Osteoblast (primary cell): ENCODE measurements around the gene CTU2. TPM values are rescaled to one million over a fixed set of nuclear protein-coding genes. Genes with fewer than 3 reads are reported as not detected.
A peak's percentile ranks its signal among the peaks of the same experiment; 100 is the strongest.

ENCODE experiments used
- DNase-seq: peaks from one replicate; pipeline ENCODE4 v3.0.0; 2011; ENCODE audit warnings: low spot score, mixed read lengths; ENCODE audit not compliant: insufficient read length; ENCODE audit errors: missing footprints
- H2AFZ ChIP-seq: 2 replicates; pipeline ENCODE4 v1.6.0; 2011; ENCODE audit warnings: mild to moderate bottlenecking, low read length
- H3K27ac ChIP-seq: 2 replicates; pipeline ENCODE4 v1.5.1; 2011; ENCODE audit warnings: mild to moderate bottlenecking, low read depth, low read length, moderate library complexity
- H3K27me3 ChIP-seq: 2 replicates; pipeline ENCODE4 v1.6.0; 2012; ENCODE audit warnings: mild to moderate bottlenecking, control low read depth, inconsistent platforms, low read length, moderate library complexity; ENCODE audit not compliant: insufficient read depth
- H3K36me3 ChIP-seq: 2 replicates; pipeline ENCODE4 v1.5.1; 2011; ENCODE audit warnings: mild to moderate bottlenecking, low read length, control low read depth, moderate library complexity; ENCODE audit not compliant: insufficient read depth
- H3K4me1 ChIP-seq: 2 replicates; pipeline ENCODE4 v1.5.1; 2011; ENCODE audit warnings: mild to moderate bottlenecking, low read length, control low read depth, moderate library complexity; ENCODE audit not compliant: insufficient read depth
- H3K4me2 ChIP-seq: 2 replicates; pipeline ENCODE4 v1.6.0; 2011; ENCODE audit warnings: mild to moderate bottlenecking, low read length; ENCODE audit not compliant: insufficient read depth
- H3K4me3 ChIP-seq: fragments of 200-600 bp; sonication (generic); 3 replicates; pipeline ENCODE4 v1.5.1; 2012; ENCODE audit warnings: mild to moderate bottlenecking, low read length, inconsistent platforms; ENCODE audit not compliant: insufficient read depth
- H3K79me2 ChIP-seq: 2 replicates; pipeline ENCODE4 v1.6.0; 2012; ENCODE audit warnings: mild to moderate bottlenecking, low read length, control low read depth, inconsistent platforms; ENCODE audit not compliant: insufficient read depth
- H3K9me3 ChIP-seq: 2 replicates; pipeline ENCODE4 v1.5.1; 2011; ENCODE audit warnings: low read depth, low read length, control low read depth
- H4K20me1 ChIP-seq: 2 replicates; pipeline ENCODE4 v1.6.0; 2012; ENCODE audit warnings: mild to moderate bottlenecking, low read length, control low read depth; ENCODE audit not compliant: insufficient read depth
- total RNA-seq: library from RNA; depleted of rRNA; stranded (reverse); fragments of >200 nt; gene quantifications from 2 replicates; pipeline ENCODE4 v1.2.3, GENCODE V29; 2012
- TF ChIP-seq, protein P1 (sequence below): IDR thresholded peaks from 2 replicates; pipeline ENCODE4 v1.5.1; 2011; ENCODE audit warnings: mild to moderate bottlenecking, low read depth, low read length, moderate library complexity; ENCODE audit errors: extremely low read depth

CTU2 gene
- total RNA-seq, 1 donor: 14.8 TPM

DNA sequence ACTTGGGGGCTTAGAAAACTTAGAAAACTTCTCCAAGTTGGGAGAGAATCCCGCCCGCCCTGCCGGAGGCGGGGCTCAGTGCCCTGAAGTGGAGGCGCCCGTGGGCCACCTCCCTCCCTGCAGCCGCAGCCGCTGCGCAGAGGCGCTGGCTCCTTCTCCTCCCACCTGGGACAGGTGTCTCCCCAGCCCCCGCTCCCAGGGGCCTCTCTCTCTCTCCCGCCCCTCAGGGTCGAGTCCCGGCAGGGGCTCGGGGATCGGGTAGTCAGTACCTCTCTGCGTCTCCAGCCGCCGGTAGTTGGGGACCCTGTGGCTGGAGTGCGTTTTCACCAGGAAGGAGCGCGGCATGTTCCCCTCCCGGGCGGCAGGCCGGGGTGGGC is 20.3 kb upstream of the CTU2 start:
- H3K27ac ChIP-seq: no peak overlapping the region
- H3K36me3 ChIP-seq: no peaks in the 10 kb centered on the region
- TF ChIP-seq, protein P1, sequence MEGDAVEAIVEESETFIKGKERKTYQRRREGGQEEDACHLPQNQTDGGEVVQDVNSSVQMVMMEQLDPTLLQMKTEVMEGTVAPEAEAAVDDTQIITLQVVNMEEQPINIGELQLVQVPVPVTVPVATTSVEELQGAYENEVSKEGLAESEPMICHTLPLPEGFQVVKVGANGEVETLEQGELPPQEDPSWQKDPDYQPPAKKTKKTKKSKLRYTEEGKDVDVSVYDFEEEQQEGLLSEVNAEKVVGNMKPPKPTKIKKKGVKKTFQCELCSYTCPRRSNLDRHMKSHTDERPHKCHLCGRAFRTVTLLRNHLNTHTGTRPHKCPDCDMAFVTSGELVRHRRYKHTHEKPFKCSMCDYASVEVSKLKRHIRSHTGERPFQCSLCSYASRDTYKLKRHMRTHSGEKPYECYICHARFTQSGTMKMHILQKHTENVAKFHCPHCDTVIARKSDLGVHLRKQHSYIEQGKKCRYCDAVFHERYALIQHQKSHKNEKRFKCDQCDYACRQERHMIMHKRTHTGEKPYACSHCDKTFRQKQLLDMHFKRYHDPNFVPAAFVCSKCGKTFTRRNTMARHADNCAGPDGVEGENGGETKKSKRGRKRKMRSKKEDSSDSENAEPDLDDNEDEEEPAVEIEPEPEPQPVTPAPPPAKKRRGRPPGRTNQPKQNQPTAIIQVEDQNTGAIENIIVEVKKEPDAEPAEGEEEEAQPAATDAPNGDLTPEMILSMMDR: no peak
- peak overlapping the region; percentile 82 for H3K4me2 ChIP-seq
- no peak overlapping the region for H2AFZ ChIP-seq
- no peaks in the 10 kb centered on the region for H3K9me3 ChIP-seq
- H4K20me1 ChIP-seq: no peaks in the 10 kb centered on the region
- DNase-seq: no peak
- peaks cover 29% of the 10 kb centered on the region for H3K4me1 ChIP-seq
- H3K4me3 ChIP-seq: peak overlapping the region; percentile 66
- H3K27me3 ChIP-seq: peaks cover 20% of the 10 kb centered on the region
- H3K79me2 ChIP-seq: no peaks in the 10 kb centered on the region

DNA sequence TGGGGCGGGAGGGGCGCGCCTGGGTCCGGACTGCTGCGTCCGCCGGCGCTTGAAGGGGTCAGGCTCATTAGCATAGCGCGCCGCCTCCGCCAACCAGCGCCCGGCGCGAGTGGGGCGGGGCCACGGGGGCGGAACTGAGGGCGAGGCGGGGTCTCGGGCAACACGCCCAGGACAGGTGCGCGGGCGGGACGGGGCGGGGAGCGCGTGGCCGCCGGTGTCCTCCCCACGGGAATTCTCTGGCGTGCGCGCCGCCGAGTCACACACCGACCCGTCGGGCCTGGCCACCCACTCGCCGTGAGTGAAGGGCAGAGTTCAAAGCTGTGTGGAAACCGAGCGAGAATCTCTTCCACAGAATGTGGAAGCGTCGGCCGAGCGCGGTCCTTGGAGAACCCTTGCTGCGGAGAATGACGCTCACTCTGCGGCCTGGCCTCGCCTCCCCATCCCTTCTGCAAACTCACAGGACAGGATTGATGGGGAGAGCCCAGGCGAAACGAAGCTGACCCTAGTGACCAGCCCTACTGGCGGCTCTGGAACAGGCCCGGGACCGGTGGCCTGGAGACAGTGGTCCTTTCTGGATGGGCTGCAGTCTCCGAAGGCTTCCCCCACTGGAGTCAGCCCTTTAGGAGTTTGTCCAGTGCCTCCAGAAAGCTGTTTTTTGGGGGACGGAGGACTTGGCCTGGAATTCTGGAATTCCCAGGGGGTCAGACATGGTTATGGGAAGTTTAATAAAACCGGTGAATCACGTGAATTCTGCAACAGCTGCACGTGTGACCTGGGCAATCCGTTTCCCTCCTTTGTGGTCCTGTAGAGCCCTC is 19.7 kb upstream of the CTU2 start, which contains the start of gene SNAI3:
TSS of gene SNAI3 (minus strand) at position 69 of the 815 bp plus-strand sequence. CDS start 101 bp downstream, outside the sequence.
- peak; percentile 95 for DNase-seq
- TF ChIP-seq, protein P1: no peak
- Histone ChIP-seq H2AFZ (no peak within 1 kb of the TSS), H3K36me3 (no peaks in the 10 kb centered on the region), H3K4me1 (peaks cover 28% of the 10 kb centered on the region), H3K27ac (no peak within 1 kb of the TSS), H4K20me1 (no peaks in the 10 kb centered on the region), H3K4me3 (peak within 1 kb of the TSS; percentile 66), H3K4me2 (peak within 1 kb of the TSS; percentile 82), H3K9me3 (no peaks in the 10 kb centered on the region), H3K79me2 (no peaks in the 10 kb centered on the region), H3K27me3 (peaks cover 16% of the 10 kb centered on the region)

DNA sequence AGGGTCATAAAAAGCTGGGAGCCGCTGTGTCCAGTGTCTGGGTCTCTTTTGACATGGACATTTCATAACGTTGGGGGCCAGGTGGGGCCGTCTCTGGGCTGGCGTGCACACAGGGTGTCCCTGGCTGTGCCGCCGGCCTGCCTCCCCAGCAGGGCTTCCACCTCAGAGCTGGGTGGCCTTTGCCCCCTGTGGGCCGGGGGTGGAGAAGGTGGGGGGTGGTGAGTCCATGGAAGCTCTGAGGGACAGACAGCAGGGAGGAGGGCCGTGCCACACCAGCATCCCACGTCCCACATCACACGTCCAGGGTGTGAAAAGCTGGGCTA is 19.1 kb upstream of the CTU2 start:
- no peaks in the 10 kb centered on the region for H3K79me2 ChIP-seq
- no peaks in the 10 kb centered on the region for H3K9me3 ChIP-seq
- no peak for DNase-seq
- no peak overlapping the region for H3K4me3 ChIP-seq
- H3K4me1 ChIP-seq: peaks cover 22% of the 10 kb centered on the region
- H3K4me2 ChIP-seq: no peak overlapping the region
- no peaks in the 10 kb centered on the region for H4K20me1 ChIP-seq
- TF ChIP-seq, protein P1: no peak
- H3K27me3 ChIP-seq: peaks cover 11% of the 10 kb centered on the region
- H2AFZ ChIP-seq: no peak overlapping the region
- no peaks in the 10 kb centered on the region for H3K36me3 ChIP-seq
- no peak overlapping the region for H3K27ac ChIP-seq

DNA sequence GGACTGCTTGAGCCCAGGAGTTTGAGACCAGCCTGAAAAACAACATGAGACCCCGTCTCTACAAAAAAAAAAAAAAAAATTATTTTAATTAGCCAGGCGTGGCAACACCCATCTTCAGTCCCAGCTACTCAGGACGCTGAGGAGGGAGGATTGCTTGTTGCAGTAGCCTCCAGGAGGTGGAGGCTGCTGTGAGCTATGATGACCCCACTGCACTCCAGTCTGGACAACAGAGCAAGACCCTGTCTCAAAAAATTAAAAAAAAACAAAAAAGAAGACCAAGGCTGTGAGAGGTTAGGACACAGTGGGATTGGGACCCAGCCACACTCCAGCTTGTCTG is 18.7 kb upstream of the CTU2 start:
- DNase-seq: no peak
- TF ChIP-seq, protein P1: no peak
- no peak overlapping the region for H3K4me2 ChIP-seq

More for the DNA sequence above, 18.7 kb upstream of the CTU2 start:
- no peaks in the 10 kb centered on the region for H3K36me3 ChIP-seq
- H3K27me3 ChIP-seq: peaks cover 10% of the 10 kb centered on the region
- no peaks in the 10 kb centered on the region for H3K9me3 ChIP-seq
- H3K4me3 ChIP-seq: no peak overlapping the region
- peaks cover 22% of the 10 kb centered on the region for H3K4me1 ChIP-seq
- no peaks in the 10 kb centered on the region for H3K79me2 ChIP-seq
- no peaks in the 10 kb centered on the region for H4K20me1 ChIP-seq
- no peak overlapping the region for H2AFZ ChIP-seq
- H3K27ac ChIP-seq: no peak overlapping the region
